GM23338 (cell line): Measurements from ENCODE around the gene HOXB3.

ENCODE experiments used
- CREB1 ChIP-seq: fragments of 250-450 bp; sonication (Bioruptor Pico); IDR thresholded peaks from 2 replicates; pipeline ENCODE4 v1.5.0; 2020; ENCODE audit warnings: low read depth, mild to moderate bottlenecking, moderate library complexity
- ETS1 ChIP-seq: IDR thresholded peaks from 2 replicates; pipeline ENCODE4 v1.6.1; 2016; ENCODE audit warnings: antibody characterized with exemption
- EZH2 ChIP-seq: fragments of 200-600 bp; sonication (generic); IDR thresholded peaks from one replicate; pipeline ENCODE4 v1.8.0; 2017; ENCODE audit warnings: antibody characterized with exemption, mild to moderate bottlenecking, low read depth; ENCODE audit not compliant: unreplicated experiment
- EZH2phosphoT487 ChIP-seq: fragments of 200-600 bp; sonication (generic); IDR thresholded peaks from one replicate; pipeline ENCODE4 v1.8.1; 2018; ENCODE audit warnings: antibody characterized with exemption; ENCODE audit not compliant: unreplicated experiment
- JUNB ChIP-seq: IDR thresholded peaks from one replicate; pipeline ENCODE4 v1.6.1; 2016; ENCODE audit warnings: antibody characterized with exemption; ENCODE audit not compliant: unreplicated experiment
- POLR2AphosphoS5 ChIP-seq: IDR thresholded peaks from 2 replicates; pipeline ENCODE4 v1.6.1; 2016; ENCODE audit warnings: antibody characterized with exemption, low read depth
- STAT1 ChIP-seq: IDR thresholded peaks from one replicate; pipeline ENCODE4 v1.6.1; 2016; ENCODE audit warnings: antibody characterized with exemption; ENCODE audit not compliant: unreplicated experiment
- ZNF114 ChIP-seq: fragments of 250-450 bp; sonication (Bioruptor Pico); IDR thresholded peaks from 2 replicates; pipeline ENCODE4 v1.5.0; 2020; ENCODE audit warnings: mild to moderate bottlenecking, moderate library complexity
- ZNF331 ChIP-seq: fragments of 250-450 bp; sonication (Bioruptor Pico); IDR thresholded peaks from 2 replicates; pipeline ENCODE4 v1.5.0; 2020; ENCODE audit warnings: low read depth, mild to moderate bottlenecking, moderate library complexity
- TF ChIP-seq, protein P1 (sequence below), 2 experiments: fragments of 200-600 bp in 1 of 2; sonication (generic) in 1 of 2; conservative IDR thresholded peaks; 2 replicates each; pipeline versions ENCODE4 v1.5.1 to v1.6.1; 2016 to 2017; ENCODE audit warnings: antibody characterized with exemption in 2 of 2, low read depth in 2 of 2, mild to moderate bottlenecking in 2 of 2, moderate library complexity in 1 of 2
- TF ChIP-seq, protein P2 (sequence below): IDR thresholded peaks from one replicate; pipeline ENCODE4 v1.6.1; 2018; ENCODE audit warnings: antibody characterized with exemption; ENCODE audit not compliant: unreplicated experiment

GRCh38 chr17:48601539-48602425 is 11.7 kb upstream of the HOXB3 start:
- TF ChIP-seq, protein P1, sequence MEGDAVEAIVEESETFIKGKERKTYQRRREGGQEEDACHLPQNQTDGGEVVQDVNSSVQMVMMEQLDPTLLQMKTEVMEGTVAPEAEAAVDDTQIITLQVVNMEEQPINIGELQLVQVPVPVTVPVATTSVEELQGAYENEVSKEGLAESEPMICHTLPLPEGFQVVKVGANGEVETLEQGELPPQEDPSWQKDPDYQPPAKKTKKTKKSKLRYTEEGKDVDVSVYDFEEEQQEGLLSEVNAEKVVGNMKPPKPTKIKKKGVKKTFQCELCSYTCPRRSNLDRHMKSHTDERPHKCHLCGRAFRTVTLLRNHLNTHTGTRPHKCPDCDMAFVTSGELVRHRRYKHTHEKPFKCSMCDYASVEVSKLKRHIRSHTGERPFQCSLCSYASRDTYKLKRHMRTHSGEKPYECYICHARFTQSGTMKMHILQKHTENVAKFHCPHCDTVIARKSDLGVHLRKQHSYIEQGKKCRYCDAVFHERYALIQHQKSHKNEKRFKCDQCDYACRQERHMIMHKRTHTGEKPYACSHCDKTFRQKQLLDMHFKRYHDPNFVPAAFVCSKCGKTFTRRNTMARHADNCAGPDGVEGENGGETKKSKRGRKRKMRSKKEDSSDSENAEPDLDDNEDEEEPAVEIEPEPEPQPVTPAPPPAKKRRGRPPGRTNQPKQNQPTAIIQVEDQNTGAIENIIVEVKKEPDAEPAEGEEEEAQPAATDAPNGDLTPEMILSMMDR (conservative IDR thresholded peaks at IDR 0.05; ENCODE audit: low read depth in 2 of 2), result no peak
- TF ChIP-seq EZH2 (peak; percentile 89), ZNF114 (CRISPR knock-in tag) (no peak), POLR2AphosphoS5 (no peak), CREB1 (CRISPR knock-in tag) (no peak), EZH2phosphoT487 (no peak), JUNB (no peak), STAT1 (no peak), ZNF331 (no peak), ETS1 (no peak)
- TF ChIP-seq, protein P2, sequence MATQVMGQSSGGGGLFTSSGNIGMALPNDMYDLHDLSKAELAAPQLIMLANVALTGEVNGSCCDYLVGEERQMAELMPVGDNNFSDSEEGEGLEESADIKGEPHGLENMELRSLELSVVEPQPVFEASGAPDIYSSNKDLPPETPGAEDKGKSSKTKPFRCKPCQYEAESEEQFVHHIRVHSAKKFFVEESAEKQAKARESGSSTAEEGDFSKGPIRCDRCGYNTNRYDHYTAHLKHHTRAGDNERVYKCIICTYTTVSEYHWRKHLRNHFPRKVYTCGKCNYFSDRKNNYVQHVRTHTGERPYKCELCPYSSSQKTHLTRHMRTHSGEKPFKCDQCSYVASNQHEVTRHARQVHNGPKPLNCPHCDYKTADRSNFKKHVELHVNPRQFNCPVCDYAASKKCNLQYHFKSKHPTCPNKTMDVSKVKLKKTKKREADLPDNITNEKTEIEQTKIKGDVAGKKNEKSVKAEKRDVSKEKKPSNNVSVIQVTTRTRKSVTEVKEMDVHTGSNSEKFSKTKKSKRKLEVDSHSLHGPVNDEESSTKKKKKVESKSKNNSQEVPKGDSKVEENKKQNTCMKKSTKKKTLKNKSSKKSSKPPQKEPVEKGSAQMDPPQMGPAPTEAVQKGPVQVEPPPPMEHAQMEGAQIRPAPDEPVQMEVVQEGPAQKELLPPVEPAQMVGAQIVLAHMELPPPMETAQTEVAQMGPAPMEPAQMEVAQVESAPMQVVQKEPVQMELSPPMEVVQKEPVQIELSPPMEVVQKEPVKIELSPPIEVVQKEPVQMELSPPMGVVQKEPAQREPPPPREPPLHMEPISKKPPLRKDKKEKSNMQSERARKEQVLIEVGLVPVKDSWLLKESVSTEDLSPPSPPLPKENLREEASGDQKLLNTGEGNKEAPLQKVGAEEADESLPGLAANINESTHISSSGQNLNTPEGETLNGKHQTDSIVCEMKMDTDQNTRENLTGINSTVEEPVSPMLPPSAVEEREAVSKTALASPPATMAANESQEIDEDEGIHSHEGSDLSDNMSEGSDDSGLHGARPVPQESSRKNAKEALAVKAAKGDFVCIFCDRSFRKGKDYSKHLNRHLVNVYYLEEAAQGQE, result no peak
